Neural cell (in vitro differentiated cells): ENCODE measurements around the gene BTF3L4. TPM values are rescaled to one million over a fixed set of nuclear protein-coding genes. Genes with fewer than 3 reads are reported as not detected.
A peak's percentile ranks its signal among the peaks of the same experiment; 100 is the strongest.

ENCODE experiments used
- H2AFZ ChIP-seq: fragments of 200-600, 300-800 bp; sonication (generic), shearing (Covaris generic); 2 replicates; pipeline ENCODE4 v1.6.0; 2014; ENCODE audit warnings: low read depth, mild to moderate bottlenecking, antibody characterized with exemption, low read length, moderate library complexity
- H3F3A ChIP-seq: fragments of 200-600 bp; shearing (Covaris generic); 2 replicates; pipeline ENCODE4 v1.6.1; 2016; ENCODE audit warnings: mild to moderate bottlenecking, moderate library complexity, mixed read lengths, antibody characterized with exemption, low read length; ENCODE audit not compliant: insufficient read depth, poor library complexity, severe bottlenecking
- H3K27ac ChIP-seq: fragments of 200-600, 300-800 bp; sonication (generic), shearing (Covaris generic); 2 replicates; pipeline ENCODE4 v1.5.1; 2014; ENCODE audit warnings: mild to moderate bottlenecking, low read length, moderate library complexity
- H3K27me3 ChIP-seq: fragments of 300-800, 200-600 bp; sonication (generic), shearing (Covaris generic); 2 replicates; pipeline ENCODE4 v1.6.0; 2014; ENCODE audit warnings: mild to moderate bottlenecking, low read depth, low read length, moderate library complexity; ENCODE audit not compliant: insufficient read depth
- H3K36me3 ChIP-seq: fragments of 300-800, 200-600 bp; sonication (generic), shearing (Covaris generic); 2 replicates; pipeline ENCODE4 v1.5.1; 2014; ENCODE audit warnings: mild to moderate bottlenecking, antibody characterized with exemption, low read length, moderate library complexity; ENCODE audit not compliant: insufficient read depth
- H3K4me2 ChIP-seq: fragments of 300-800, 200-600 bp; sonication (generic), shearing (Covaris generic); 2 replicates; pipeline ENCODE4 v1.6.0; 2014; ENCODE audit warnings: mild to moderate bottlenecking, low read length
- H3K4me3 ChIP-seq: fragments of 300-800, 200-600 bp; sonication (generic), shearing (Covaris generic); 2 replicates; pipeline ENCODE4 v1.5.1; 2014; ENCODE audit warnings: mild to moderate bottlenecking, low read length, moderate library complexity
- H3K79me2 ChIP-seq: fragments of 200-600 bp; shearing (Covaris generic); replicated peaks from 2 replicates; pipeline ENCODE4 v1.6.0; 2014; ENCODE audit warnings: mild to moderate bottlenecking, low read length, moderate library complexity; ENCODE audit not compliant: insufficient read depth
- H3K9ac ChIP-seq: fragments of 300-800, 200-600 bp; sonication (generic), shearing (Covaris generic); 2 replicates; pipeline ENCODE4 v1.6.1; 2016; ENCODE audit warnings: mild to moderate bottlenecking, low read length, mixed read lengths
- H3K9me2 ChIP-seq: fragments of 200-600 bp; shearing (Covaris generic); 2 replicates; pipeline ENCODE4 v1.6.1; 2016; ENCODE audit warnings: mild to moderate bottlenecking, low read length, mixed read lengths; ENCODE audit not compliant: insufficient read depth
- H3K9me3 ChIP-seq: fragments of 200-600, 300-800 bp; sonication (generic), shearing (Covaris generic); 2 replicates; pipeline ENCODE4 v1.6.1; 2016; ENCODE audit warnings: mild to moderate bottlenecking, mixed run types, low read length, moderate library complexity, mixed read lengths
- H4K20me1 ChIP-seq: fragments of 200-600 bp; shearing (Covaris generic); 2 replicates; pipeline ENCODE4 v1.6.1; 2016; ENCODE audit warnings: mild to moderate bottlenecking, mixed run types; ENCODE audit not compliant: insufficient read depth
- CTCF ChIP-seq: fragments of 450-650 bp; IDR thresholded peaks from 2 replicates; pipeline ENCODE4 v1.5.1; 2014; ENCODE audit warnings: antibody characterized with exemption, mild to moderate bottlenecking, moderate library complexity; ENCODE audit not compliant: poor library complexity, severe bottlenecking
- EP300 ChIP-seq: fragments of 450-650 bp; conservative IDR thresholded peaks from 2 replicates; pipeline ENCODE4 v1.6.1; 2014; ENCODE audit warnings: antibody characterized with exemption, mild to moderate bottlenecking, moderate library complexity; ENCODE audit not compliant: poor library complexity, severe bottlenecking
- EZH2 ChIP-seq: fragments of 200-600, 300-800 bp; shearing (Covaris generic), sonication (generic); IDR thresholded peaks from 2 replicates; pipeline ENCODE4 v1.6.1; 2014; ENCODE audit warnings: antibody characterized with exemption, low read length, borderline replicate concordance, mild to moderate bottlenecking; ENCODE audit not compliant: insufficient read depth, poor library complexity, severe bottlenecking
- MXI1 ChIP-seq: fragments of 450-650 bp; conservative IDR thresholded peaks from 2 replicates; pipeline ENCODE4 v1.6.1; 2014; ENCODE audit warnings: antibody characterized with exemption, mild to moderate bottlenecking; ENCODE audit not compliant: poor library complexity, severe bottlenecking
- POLR2AphosphoS5 ChIP-seq: IDR thresholded peaks from 2 replicates; pipeline ENCODE4 v1.6.1; 2012
- RAD21 ChIP-seq: fragments of 450-650 bp; conservative IDR thresholded peaks from 2 replicates; pipeline ENCODE4 v1.6.1; 2014; ENCODE audit warnings: antibody characterized with exemption, mild to moderate bottlenecking, moderate library complexity
- REST ChIP-seq: IDR thresholded peaks from 2 replicates; pipeline ENCODE4 v1.6.1; 2012; ENCODE audit warnings: borderline replicate concordance
- SMC3 ChIP-seq: fragments of 450-650 bp; conservative IDR thresholded peaks from 2 replicates; pipeline ENCODE4 v1.6.1; 2014; ENCODE audit warnings: antibody characterized with exemption, mild to moderate bottlenecking, moderate library complexity; ENCODE audit not compliant: poor library complexity
- TAF1 ChIP-seq: IDR thresholded peaks from 2 replicates; pipeline ENCODE4 v1.6.1; 2012; ENCODE audit warnings: low read depth
- polyA plus RNA-seq: library from polyadenylated mRNA; depleted of rRNA; stranded (reverse); fragments of >200 nt; gene quantifications from 2 replicates; pipeline ENCODE4 v1.2.3, GENCODE V29; 2014

The BTF3L4 gene
- polyA plus RNA-seq, 1 donor from 2014 or later: 355 TPM

GRCh38 chr1:52059321-52059720, 3.2 kb downstream of the BTF3L4 start:
- peak overlapping the region; percentile 98 for H3K4me2 ChIP-seq
- peak overlapping the region; percentile 80 for H3K4me3 ChIP-seq
- TF ChIP-seq CTCF: no peak
- TF ChIP-seq RAD21: no peak
- no peak for TF ChIP-seq MXI1
- TF ChIP-seq REST: no peak
- TF ChIP-seq EP300: no peak
- TF ChIP-seq EZH2: no peak
- TF ChIP-seq TAF1: no peak
- no peak for TF ChIP-seq SMC3
- no peak for TF ChIP-seq POLR2AphosphoS5
- H3K36me3 ChIP-seq: peaks cover 6% of the 10 kb centered on the region
- H3K79me2 ChIP-seq: peaks cover 64% of the 10 kb centered on the region
- H4K20me1 ChIP-seq: peaks cover 3% of the 10 kb centered on the region
- H3K9me3 ChIP-seq: no peaks in the 10 kb centered on the region
- H3K27ac ChIP-seq: peak overlapping the region; percentile 45
- peak overlapping the region; percentile 44 for H3K9ac ChIP-seq
- no peaks in the 10 kb centered on the region for H3F3A ChIP-seq
- no peaks in the 10 kb centered on the region for H3K9me2 ChIP-seq
- no peaks in the 10 kb centered on the region for H3K27me3 ChIP-seq
- no peak overlapping the region for H2AFZ ChIP-seq

DNA sequence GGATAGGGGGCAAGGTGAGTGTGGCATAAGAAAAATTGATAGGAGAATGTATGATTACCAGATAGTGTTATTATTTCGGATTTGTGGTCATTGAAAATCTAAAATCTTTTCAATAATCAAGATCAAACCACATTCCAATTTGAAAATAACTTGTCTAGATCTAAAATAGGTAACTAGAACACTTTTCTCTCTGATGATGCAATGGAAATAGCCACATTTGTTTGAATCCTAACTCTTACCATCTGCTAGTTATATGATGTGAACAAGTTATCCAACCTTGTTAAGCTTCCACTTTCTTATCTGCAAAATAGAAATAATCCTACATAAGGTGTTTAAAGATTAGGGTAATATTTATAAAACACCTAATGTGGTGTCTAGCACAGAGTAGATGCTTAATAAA, 3.8 kb downstream of the BTF3L4 start:
- H3K36me3 ChIP-seq: peaks cover 10% of the 10 kb centered on the region
- no peaks in the 10 kb centered on the region for H3K9me3 ChIP-seq
- peaks cover 3% of the 10 kb centered on the region for H4K20me1 ChIP-seq
- H2AFZ ChIP-seq: no peak overlapping the region
- no peak overlapping the region for H3K4me2 ChIP-seq
- H3K27me3 ChIP-seq: no peaks in the 10 kb centered on the region
- TF ChIP-seq POLR2AphosphoS5 (no peak), EZH2 (no peak), TAF1 (no peak), MXI1 (no peak), REST (no peak), CTCF (no peak), RAD21 (no peak), EP300 (no peak), SMC3 (no peak)
- H3F3A ChIP-seq: no peaks in the 10 kb centered on the region
- H3K9ac ChIP-seq: no peak overlapping the region
- H3K9me2 ChIP-seq: no peaks in the 10 kb centered on the region
- H3K4me3 ChIP-seq: peak overlapping the region; percentile 80
- H3K27ac ChIP-seq: no peak overlapping the region
- peaks cover 58% of the 10 kb centered on the region for H3K79me2 ChIP-seq
